Smooth muscle cell of the brain vasculature (primary cell): ENCODE results near the gene TBC1D8.

Experiments used
- DNase-seq: peaks from one replicate; pipeline ENCODE4 v3.0.0-alpha.2; 2012; ENCODE audit warnings: low read depth, low spot score

The TBC1D8 gene

GRCh38 chr2:101111917-101112771, 39.0 kb downstream of the TBC1D8 start:
- peak; percentile 82 for DNase-seq

DNA sequence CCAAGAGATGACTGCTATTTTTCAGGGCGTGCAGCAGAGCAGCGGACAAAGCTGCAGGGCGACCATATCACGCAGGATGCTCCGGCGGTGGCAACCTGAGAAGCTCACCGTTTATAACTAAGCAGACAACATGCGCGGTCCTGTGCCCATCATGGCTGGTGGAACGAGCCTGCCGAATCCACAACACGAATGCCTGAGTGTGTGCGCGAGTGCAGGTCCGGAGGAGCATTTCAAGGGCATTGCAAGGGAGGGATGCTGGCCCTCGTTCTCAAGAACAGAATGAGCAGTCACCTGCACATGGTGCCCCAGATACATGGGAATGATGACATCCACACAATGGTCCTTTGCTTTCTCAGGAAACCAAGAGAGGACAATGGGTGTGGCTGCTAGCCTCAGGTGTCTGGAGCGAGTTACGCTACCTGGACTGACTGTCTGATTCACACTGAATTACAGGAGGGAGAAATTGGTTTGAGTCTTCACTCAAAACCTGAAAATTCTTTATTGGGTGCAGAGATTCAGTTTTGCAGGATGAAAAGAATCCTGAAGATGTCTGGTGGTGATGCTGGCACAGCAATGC, 39.8 kb downstream of the TBC1D8 start:
- no peak for DNase-seq

GRCh38 chr2:101109451-101110118, 41.6 kb downstream of the TBC1D8 start:
- no peak for DNase-seq

GRCh38 chr2:101108357-101108756, 42.8 kb downstream of the TBC1D8 start:
- no peak for DNase-seq

DNA sequence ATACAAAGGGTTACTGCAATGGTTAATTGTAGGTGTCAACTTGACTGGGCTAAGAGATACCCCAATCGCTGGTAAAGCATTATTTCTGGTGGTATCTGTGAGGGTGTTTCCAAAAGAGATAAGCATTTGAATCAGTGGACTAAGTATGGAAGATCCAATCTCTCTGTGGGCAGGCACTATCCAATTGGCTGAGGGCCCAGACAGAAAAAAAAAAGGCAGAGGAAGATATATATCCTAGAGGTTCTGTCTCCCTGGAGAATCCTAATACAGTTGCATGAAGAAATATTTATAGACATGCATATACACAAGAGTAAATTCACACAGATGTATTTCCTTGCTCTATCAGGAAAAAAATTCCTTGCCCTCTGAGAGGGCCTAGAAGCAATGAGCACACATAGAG, 43.9 kb downstream of the TBC1D8 start:
- no peak for DNase-seq

DNA sequence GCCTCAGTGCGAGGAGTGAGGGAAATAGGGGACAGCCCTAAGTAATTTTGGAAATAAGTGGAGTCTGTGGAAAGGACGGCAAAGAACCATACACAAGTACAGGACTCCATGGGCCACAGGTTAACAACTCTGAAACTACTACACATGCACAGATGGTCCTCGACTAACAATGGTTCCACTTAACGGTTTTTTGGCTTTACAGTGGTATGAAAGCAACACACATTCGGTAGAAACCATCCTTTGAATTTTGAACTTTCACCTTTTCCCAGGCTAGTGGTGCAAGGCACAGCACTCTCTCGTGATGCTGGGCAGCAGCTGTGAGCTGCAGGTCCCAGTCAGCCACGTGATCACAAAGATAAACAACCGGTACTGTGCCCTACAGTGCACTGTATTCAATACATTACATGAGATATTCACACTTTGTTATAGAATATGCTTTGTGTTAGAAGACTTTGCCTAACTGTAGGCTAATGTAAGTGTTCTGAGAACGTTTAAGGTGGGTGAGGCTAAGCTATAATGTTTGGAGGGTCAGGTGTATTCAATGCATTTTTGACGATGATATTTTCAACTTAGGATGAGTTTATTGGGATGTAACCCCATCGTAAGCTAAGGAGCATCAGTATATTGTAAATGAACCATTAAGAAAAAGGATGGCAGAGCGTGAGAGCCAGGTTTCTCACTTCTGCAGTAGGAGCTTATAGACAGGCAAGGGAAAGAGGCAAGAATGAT, 44.6 kb downstream of the TBC1D8 start:
- DNase-seq = peak; percentile 54

GRCh38 chr2:101105654-101106053, 45.5 kb downstream of the TBC1D8 start:
- DNase-seq = no peak

GRCh38 chr2:101097638-101098037, 53.5 kb downstream of the TBC1D8 start:
- no peak for DNase-seq

- DNase-seq = no peak
Observed at GRCh38 chr2:101096619-101097142, 54.5 kb downstream of the TBC1D8 start.

GRCh38 chr2:101094351-101094750, 56.8 kb downstream of the TBC1D8 start:
- DNase-seq = no peak

DNA sequence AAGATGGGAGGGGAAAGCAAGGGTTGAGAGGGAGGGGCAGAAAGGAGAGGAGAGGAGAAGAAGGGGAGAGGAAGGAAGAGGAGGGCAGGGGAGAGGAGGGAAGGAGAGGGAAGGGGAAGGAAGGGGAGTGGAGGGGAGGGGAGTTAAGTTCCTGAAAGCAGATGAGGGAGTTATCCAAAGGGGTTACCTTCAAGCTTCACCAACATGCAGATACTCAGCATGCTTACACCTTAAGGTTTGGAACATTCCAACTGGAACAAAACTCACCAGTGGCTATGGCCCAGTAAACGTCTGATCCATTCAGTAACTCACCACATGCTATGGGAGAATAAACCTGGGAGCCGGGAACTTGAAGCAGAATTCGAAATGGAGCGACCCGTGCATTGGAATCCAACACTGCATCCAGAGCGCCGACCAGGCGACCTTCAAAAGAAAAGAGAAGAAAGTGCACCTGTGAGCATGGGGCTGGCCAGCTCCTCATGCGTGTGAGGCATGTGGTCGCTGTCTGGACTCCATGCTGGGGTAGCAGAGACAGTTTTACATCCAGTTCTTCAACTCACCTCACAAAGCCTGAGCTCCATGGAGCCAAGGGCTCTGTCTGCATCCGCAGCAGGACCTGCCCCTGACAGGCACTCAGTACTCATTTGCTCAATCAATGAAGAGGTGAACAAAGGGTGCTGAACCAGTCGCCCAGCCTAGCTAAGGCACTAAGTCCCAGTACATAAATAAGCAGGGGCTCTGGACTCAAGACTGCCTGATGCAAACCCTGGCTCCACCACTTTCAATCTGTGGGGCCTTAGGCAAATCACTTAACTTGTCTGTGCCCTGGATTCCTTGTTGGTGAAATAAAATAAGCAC, 61.0 kb downstream of the TBC1D8 start:
- DNase-seq = no peak

- DNase-seq = no peak
Observed at GRCh38 chr2:101089419-101089818, 61.8 kb downstream of the TBC1D8 start.

DNA sequence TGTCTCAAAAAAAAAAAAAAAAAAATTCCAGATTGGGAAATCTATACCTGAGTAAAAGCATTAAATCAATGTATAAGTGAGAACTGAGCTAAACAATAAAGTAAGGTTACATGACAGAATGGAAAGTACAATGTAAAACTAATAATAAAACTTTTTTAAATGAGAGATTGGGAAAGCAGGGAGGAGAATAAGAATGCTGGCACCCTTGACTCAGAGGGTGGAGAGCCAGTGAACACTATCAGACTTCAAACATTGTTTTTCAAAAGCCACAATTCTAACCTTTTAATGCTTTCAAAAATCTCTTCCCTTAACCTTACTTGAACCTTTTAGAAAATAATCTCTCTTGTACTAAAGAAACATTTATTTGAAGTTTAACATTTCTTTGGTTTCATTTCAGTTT, 63.5 kb downstream of the TBC1D8 start:
- no peak for DNase-seq

DNA sequence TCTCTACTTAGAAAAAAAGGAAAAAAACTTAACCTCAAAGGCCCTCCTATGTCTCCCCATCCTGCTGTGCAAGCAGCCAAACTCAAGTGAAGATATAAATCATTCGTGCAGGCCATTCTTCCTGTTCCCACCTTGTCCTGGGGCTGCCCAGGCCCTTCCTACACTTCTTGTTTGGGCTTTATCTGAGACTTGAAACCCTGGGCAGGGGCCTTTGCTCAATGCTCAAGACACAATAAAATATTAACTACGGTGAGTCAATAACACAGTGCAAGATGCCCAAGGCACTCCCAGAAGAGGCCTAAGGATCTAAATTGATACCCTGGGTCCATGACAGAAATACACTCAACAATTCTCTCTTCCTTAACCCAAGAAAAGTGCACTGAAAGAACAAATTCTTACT, 67.6 kb downstream of the TBC1D8 start:
- no peak for DNase-seq

- no peak for DNase-seq
Observed at GRCh38 chr2:101082998-101083397, 68.2 kb downstream of the TBC1D8 start.

DNA sequence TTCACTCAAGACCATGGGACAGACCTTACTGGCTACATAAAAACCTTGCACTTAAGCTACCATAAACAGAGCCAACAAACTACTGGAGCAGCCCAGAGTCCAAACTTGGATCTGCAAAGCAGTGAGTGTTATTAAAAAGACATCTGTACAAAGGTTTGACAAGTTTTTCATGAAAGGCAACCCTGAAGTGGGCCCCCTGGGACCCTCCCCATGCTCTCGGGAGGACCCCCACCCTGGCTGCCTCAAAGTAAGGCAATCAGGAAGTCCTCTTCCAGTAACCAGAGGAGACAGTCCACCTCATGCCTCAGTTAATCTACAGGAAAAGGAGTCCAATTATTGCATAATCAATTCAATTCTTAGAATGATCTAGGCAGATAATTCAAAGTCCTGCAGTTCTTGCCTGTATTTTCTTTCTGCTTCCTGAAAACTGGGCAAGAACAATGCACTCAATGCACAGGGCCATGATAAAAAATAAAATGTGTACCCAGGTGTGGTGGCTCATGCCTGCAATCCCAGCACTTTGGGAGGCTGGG, 69.7 kb downstream of the TBC1D8 start:
- no peak for DNase-seq

DNA sequence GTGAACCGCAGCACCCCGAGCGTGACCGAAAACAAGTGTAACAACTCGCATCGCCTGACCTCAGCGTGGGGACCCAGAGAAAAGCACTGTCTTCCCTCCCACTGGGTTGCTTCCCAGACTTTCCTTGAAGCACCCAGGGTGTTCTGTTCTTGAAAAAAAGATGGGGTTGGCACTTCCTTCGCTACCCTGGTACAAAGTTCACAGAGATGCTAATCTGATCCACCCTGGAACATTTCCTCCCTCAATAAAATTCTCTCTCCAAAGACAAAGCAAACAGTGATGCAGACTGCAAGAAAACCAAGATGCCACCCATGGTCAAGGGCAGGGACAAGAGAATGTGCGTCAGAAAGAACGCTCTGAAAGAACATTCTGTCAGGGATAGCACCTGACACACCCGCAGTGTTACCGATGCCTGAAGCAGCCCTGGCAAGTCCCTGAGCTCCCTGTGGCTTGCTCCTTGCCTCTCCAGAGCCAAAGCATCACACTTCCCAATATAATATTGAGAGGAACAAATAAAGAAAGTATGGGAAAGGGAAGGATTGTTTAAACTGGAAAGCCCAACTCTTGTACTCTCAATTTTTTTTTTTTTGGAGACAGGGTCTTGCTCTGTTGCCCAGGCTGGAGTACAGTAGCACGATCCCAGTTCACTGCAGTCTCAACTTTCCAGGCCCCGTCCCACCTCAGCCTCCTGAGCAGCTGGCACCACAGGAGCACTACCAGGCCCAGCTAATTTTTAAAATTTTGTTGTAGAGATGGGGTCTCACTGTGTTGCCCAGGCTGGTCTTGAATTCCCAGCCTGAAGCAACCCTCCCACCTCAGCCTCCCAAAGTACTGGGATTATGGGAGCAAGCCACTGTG, 70.7 kb downstream of the TBC1D8 start:
- DNase-seq = no peak

DNA sequence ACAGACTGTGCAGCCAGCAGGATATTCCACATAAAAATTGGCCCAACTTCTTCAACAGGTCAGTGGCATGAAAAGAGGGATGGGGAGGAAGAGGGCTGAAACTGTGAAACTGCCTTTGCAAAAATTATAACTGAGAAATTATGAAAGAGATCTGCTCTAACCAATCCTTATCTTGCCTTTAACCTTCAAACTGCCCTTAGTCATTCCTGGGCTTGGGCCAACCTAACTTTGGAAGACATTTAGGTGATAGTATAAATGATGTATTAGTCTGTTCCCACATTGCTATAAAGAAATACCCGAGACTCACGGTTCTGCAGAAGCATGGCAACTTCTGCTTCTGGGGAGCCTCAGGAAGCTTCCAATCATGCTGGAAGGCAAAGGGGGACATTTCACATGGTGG, 74.6 kb downstream of the TBC1D8 start:
- no peak for DNase-seq

GRCh38 chr2:101064868-101065549, 86.2 kb downstream of the TBC1D8 start:
- DNase-seq = no peak
